CD4-positive, alpha-beta T cell treated with Interferon alpha-2 for 1 hour (primary cell): ENCODE results near the gene DBH.
A peak's percentile ranks its signal among the peaks of the same experiment; 100 is the strongest.
"Not testable (repeated sequence)": the region's sequence is repeated elsewhere in the genome, so short reads cannot be mapped to it uniquely, and the experiment has no call there.

ENCODE experiments used
- DNase-seq, 2 donors: peaks; one replicate each; pipeline ENCODE4 v3.0.0-alpha.2; 2020 to 2022

Gene DBH

GRCh38 chr9:133669182-133669801, 33.1 kb downstream of the DBH start:
- no peak for DNase-seq

DNA sequence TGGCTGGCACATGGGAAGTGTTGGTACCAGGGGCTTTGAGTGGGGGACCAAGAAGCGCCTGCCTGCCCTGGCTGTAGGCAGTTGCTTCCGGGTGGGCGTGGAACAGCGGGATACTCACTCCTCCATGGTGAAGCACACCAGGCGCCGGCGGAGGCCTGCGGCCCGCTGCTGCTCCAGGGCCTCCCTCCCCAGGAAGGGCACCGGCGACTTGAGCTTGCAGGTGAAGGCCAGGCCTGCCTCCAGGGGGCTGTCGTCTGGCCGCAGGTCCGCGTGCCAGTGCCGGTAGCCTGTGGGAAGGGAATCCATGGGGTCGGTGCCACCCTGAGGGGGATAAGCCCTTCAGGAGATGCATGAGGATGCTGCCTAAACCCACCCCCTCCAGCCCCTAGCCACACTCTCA, 34.3 kb downstream of the DBH start:
- no peak for DNase-seq

- DNase-seq = no peak
These were observed 35.2 kb downstream of the DBH start for GRCh38 chr9:133671371-133671770.

GRCh38 chr9:133672503-133673257, 36.5 kb downstream of the DBH start:
- DNase-seq = no peak

DNA sequence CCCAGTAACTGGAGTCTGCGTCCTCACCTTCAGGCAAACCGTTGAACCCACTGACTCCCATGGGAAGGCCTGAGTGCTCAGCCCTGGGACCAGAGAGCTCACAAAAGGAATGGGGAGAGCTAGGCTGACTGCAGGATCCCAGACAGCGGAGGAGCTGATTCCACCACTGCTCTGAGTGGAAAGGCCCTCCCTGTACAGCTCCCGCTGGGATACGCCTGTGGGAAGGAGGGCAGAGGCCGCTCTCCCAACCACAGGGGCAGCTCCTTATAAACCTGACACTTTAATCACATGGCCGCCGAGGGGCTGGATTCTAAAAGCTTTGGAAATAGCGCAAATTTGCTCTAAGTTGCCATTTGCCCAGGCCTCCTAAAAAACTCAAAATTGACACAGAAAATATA, 37.1 kb downstream of the DBH start:
- no peak for DNase-seq

DNA sequence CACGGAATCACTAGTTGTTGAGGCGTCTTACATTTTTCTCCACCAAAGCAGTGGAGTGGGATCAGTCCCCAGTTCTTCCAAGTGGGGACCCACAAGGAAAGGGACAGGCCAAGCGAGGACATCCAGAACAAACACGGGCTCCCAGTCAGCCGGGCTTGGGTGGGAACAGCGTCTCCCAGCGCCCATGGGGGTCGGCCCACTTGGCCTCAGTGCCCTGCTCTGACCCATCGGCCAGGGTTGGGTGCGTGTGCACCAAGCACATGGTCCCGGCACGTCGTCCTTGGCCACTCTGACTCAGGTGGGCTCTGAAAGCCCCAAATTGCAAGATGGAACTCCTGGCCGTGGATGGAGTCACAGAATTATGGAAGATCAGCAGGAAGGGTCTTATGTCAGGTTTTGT, 37.9 kb downstream of the DBH start:
- no peak for DNase-seq

GRCh38 chr9:133675796-133676195, 39.6 kb downstream of the DBH start:
- DNase-seq = not testable (repeated sequence)

- DNase-seq = no peak
These were observed 40.3 kb downstream of the DBH start for GRCh38 chr9:133676450-133676849.

GRCh38 chr9:133677126-133678010, 41.2 kb downstream of the DBH start:
- peak; percentile 64 to 74 for DNase-seq

DNA sequence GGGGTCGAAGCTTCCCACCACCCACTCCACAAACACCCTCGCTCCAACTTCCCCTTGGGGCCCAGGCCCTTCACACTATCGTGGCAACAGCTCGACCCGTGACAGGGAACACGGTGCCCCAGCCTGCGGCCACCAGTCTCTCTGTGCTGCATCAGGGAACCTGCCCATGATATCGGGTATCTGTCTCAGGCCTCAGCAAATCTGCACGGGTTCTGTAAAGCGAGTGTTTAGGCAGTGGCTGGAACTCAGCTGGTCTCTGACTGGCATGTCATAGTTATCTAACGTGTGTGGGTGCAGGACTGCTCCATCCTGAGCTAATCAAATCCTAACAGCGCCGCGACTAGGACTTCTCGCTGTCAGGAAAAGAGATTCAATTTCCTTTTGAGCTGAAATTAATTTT, 42.9 kb downstream of the DBH start:
- no peak for DNase-seq

DNA sequence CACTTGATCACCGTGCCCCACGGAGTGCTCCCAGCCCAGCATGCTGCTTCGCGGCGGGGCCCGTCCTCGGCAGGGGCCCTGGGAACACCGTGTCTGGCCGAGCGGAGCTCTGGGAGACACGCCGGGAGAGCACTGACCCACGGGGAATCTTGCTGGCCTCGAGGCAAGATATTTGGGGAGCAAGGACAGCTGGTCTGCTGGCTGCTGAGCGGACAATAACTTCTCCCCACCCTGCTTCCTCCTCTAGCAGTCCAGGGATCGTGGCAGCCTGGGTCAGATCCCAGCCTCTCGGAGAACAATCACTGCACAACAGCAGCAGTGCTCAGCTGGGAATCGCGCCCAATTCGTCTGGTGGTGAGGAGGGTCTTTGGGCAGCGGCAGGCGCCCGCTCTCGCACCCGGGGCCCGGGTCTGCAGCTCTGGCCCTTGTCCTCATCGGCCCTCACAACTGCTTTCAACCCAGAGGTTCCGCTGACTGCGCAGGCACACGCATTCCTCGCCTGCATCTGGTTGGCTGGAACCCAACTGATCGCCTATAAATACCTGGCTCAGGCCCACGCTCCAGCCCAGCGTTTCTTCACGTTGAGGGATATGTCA, 43.4 kb downstream of the DBH start:
- no peak for DNase-seq

- no peak for DNase-seq
These were observed 44.2 kb downstream of the DBH start for GRCh38 chr9:133680250-133680975.

- DNase-seq = no peak
These were observed 45.0 kb downstream of the DBH start for GRCh38 chr9:133680976-133681657.

DNA sequence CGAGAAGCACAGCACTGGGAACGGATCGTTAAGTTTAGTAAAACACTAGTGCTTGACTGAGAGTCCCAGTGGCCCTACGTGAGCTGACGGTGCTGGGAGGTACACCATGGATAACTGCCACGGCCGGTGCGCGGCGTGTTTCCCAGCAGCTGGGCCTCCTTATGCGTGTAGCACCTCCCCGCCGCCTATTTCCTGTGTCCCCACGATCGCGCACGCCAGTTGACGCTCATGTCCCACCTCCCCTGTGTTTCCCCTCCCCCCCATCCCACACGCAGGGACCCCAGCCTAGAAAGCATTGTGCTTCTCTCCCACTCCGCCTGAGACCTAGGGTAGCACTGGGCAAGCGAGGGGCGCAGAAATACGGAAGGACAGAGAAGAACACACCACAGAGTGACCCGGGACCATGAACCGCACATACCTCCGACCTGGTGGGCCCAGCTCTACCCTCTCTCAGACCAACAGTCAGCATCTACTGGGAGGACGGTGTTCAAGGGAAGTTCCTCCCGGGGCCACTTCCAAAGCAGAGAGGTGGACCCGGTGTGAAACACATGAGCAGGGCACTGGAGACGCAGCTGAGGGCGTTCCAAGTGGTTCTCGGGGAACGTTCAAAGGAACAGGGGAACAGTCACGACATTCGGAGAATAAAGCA, 45.6 kb downstream of the DBH start:
- DNase-seq = no peak

- DNase-seq = no peak
These were observed 46.8 kb downstream of the DBH start for GRCh38 chr9:133682818-133683585.

DNA sequence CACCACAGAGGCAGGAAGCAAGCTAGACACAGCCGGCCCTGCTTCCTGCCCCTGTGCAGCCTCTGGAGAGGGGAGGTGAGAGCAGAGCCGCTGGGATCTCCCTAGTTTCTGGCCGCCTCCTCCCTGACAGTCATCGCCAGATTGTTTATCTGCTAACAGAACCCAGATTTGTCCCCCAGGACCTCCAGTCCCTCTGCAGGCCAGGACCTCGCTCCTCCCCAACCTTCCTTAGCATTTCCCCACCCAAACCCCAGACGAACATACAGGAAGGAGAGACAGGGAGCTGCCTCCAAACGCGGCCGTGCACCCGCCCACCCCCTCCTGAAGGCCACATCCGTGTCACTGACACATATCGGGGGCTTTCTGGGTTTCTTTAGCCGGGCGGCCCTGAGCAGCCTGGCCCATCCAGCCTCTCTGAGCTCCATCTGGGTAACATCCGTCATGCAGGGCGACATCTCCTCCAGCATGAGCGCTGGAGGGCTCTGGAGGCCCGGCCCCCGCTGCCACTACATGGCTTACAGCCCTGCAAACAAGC, 47.5 kb downstream of the DBH start:
- DNase-seq = peak; percentile 40 to 75

DNA sequence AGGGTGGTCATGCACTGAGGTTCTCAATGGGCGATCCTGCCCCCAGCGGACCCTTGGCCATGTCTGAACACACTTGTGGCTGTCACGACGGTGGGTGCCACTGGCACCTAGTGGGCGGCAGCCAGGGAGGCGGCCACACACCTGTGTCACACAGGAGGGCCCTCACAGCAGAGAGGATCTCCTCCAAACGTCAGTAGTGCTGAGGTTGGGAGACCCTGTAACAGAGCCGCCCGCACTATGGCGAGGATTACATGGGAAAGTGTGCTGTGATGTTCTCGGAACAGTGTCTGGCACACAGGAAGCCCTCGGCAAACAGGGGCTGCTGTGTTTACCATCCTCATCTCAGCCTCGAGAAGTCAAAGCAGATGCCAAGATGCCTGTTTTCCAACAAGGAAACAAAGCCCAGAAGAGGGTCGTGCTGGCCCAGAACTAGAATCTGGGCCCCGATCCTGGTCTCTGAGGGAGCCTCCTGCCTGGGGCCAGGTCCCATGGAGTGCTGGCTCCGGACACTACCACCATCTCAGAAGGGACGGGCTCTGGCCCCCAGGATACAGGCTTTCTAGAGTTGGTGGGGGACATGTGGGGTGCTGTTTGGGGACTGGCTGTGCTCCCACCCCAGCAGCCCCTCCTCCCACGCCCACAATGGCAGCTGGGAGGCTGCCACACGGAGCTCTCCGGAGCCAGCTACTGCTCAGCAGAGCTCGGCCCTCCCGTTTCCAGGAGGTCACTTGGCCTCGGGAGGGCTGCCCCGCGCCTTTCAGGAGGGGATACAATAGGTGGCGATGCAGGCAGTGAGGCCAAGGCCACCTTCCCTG, 48.2 kb downstream of the DBH start:
- DNase-seq = peak; percentile 12 to 31

- DNase-seq = no peak
These were observed 48.8 kb downstream of the DBH start for GRCh38 chr9:133684936-133685361.
